ENCODE measurements around the gene TTC34. TPM values are rescaled to one million over a fixed set of nuclear protein-coding genes. Genes with fewer than 3 reads are reported as not detected.
"Not testable (repeated sequence)": the region's sequence is repeated elsewhere in the genome, so short reads cannot be mapped to it uniquely, and the experiment has no call there.

TTC34 gene
- total and polyA plus RNA-seq, 5 donors, result 0.27 to 1.5 (median 0.63) TPM

DNA sequence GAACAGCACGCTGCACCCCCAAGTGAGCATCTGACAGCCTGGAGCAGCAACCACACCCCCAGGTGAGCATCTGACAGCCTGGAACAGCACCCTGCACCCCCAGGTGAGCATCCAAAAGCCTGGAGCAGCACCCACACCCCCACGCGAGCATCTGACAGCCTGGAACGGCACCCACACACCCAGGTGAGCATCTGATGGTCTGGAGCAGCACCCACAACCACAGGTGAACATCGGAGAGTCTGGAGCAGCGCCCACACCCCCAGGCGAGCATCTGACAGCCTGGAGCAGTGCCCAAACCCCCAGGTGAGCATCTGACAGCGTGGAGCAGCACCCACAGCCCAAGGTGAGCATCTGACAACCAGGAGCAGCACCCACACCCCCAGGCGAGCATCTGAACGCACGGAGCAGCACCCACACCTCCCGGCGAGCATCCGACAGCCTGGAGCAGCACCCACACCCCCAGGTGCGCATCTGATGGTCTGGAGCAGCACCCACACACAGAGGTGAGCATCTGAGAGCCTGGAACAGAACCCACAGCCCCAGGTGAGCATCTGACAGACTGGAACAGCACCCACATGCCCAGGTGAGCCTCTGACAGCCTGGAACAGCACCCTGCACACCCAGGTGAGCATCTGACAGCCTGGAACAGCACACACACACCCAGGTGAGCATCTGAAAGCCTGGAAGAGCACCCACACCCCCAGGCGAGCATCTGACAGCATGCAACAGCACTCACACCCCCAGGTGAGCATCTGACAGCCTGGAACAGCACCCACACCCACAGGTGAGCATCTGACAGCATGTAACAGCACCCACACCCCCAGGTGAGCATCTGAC is 145.7 kb downstream of the TTC34 start:
- WGBS, result 42% methylated on average over 16 of the region's 16 CpGs
- H3K4me1 ChIP-seq (ENCODE audit: control insufficient read depth, insufficient read depth, low read length); intact Hi-C loops (cut with DNase I); H3K4me3 ChIP-seq (ENCODE audit: low read length); H3K27me3 ChIP-seq (ENCODE audit: control insufficient read depth, insufficient read depth); H3K9me3 ChIP-seq (ENCODE audit: control insufficient read depth, low read length); H3K27ac ChIP-seq (ENCODE audit: low read length); ATAC-seq: not testable (repeated sequence)
- DNase-seq, result peak; percentile 41 to 74 (median 69)

GRCh38 chr1:2654443-2654948 is 147.0 kb downstream of the TTC34 start:
- 45% methylated on average over 14 of the region's 14 CpGs for WGBS
- DNase-seq (peak; percentile 23 to 65 (median 62)), ATAC-seq (peak in 1 of 2 donors; percentile 44)
- H3K4me1 ChIP-seq (ENCODE audit: control insufficient read depth, insufficient read depth, low read length); H3K27me3 ChIP-seq (ENCODE audit: control insufficient read depth, insufficient read depth); H3K27ac ChIP-seq (ENCODE audit: low read length); H3K9me3 ChIP-seq (ENCODE audit: control insufficient read depth, low read length); H3K4me3 ChIP-seq (ENCODE audit: low read length); intact Hi-C loops (cut with DNase I): not testable (repeated sequence)

DNA sequence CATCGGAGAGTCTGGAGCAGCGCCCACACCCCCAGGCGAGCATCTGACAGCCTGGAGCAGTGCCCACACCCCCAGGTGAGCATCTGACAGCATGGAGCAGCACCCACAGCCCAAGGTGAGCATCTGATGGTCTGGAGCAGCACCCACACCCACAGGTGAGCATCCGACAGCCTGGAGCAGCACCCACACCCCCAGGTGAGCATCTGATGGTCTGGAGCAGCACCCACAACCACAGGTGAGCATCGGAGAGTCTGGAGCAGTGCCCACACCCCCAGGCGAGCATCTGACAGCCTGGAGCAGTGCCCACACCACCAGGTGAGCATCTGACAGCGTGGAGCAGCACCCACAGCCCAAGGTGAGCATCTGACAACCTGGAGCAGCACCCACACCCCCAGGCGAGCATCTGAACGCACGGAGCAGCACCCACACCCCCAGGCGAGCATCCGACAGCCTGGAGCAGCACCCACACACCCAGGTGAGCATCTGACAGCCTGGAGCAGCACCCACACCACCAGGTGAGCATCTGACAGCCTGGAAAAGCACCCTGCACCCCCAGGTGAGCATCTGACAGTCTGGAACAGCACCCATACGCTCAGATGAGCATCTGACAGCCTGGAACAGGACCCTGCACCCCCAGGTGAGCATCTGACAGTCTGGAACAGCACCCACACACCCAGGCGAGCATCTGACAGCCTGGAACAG is 147.6 kb downstream of the TTC34 start:
- H3K27ac ChIP-seq (ENCODE audit: low read length), result not testable (repeated sequence)

DNA sequence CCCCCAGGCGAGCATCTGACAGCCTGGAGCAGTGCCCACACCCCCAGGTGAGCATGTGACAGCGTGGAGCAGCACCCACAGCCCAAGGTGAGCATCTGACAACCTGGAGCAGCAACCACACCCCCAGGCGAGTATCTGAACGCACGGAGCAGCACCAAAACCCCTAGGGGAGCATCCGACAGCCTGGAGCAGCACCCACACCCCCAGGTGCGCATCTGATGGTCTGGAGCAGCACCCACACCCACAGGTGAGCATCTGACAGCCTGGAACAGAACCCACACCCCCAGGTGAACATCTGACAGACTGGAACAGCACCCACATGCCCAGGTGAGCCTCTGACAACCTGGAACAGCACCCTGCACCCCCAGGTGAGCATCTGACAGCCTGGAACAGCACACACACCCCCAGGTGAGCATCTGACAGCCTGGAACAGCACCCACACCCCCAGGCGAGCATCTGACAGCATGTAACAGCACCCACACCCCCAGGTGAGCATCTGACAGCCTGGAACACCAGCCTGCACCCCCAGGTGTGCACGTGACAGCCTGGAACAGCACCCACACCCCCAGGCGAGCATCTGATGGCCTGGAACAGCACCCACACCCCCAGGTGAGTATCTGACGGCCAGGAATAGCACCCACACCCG is 148.4 kb downstream of the TTC34 start:
- H3K9me3 ChIP-seq (ENCODE audit: control insufficient read depth, low read length); H3K4me3 ChIP-seq (ENCODE audit: low read length); ATAC-seq; H3K27me3 ChIP-seq (ENCODE audit: control insufficient read depth, insufficient read depth); intact Hi-C loops (cut with DNase I); H3K27ac ChIP-seq (ENCODE audit: low read length); H3K4me1 ChIP-seq (ENCODE audit: control insufficient read depth, insufficient read depth, low read length): not testable (repeated sequence)
- WGBS, result 32% methylated on average over 12 of the region's 12 CpGs
- DNase-seq, result peak; percentile 19 to 73 (median 65)

More for the DNA sequence above, 147.6 kb downstream of the TTC34 start:
- ATAC-seq; intact Hi-C loops (cut with DNase I); H3K4me1 ChIP-seq (ENCODE audit: control insufficient read depth, insufficient read depth, low read length); H3K9me3 ChIP-seq (ENCODE audit: control insufficient read depth, low read length); H3K27me3 ChIP-seq (ENCODE audit: control insufficient read depth, insufficient read depth); H3K4me3 ChIP-seq (ENCODE audit: low read length): not testable (repeated sequence)
- 42% methylated on average over 14 of the region's 14 CpGs for WGBS
- DNase-seq, result peak; percentile 62 to 85 (median 81)

DNA sequence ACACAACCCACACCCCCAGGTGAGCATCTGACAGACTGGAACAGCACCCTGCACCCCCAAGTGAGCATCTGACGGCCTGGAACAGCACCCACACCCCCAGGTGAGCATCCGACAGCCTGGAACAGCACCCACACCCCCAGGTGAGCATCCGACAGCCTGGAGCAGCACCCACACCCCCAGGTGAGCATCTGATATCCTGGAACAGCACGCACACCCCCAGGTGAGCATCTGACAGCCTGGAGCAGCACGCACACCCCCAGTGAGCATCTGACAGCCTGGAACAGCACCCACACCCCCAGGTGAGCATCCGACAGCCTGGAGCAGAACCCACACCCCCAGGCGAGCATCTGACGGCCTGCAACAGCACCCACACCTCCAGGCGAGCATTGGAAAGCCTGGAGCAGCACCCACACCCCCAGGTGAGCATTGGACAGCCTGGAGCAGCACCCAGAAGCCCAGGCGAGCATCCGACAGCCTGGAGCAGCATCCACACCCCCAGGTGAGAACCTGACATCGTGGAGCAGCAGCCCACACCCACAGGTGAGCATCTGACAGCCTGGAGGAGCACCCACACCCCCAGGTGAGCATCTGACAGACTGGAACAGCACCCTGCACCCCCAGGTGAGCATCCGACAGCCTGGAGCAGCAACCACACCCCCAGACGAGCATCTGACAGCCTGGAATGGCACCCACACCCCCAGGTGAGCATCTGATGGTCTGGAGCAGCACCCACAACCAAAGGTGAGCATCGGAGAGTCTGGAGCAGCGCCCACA is 149.2 kb downstream of the TTC34 start:
- intact Hi-C loops (cut with DNase I); H3K4me1 ChIP-seq (ENCODE audit: control insufficient read depth, insufficient read depth, low read length); ATAC-seq; H3K27ac ChIP-seq (ENCODE audit: low read length); H3K4me3 ChIP-seq (ENCODE audit: low read length); H3K9me3 ChIP-seq (ENCODE audit: control insufficient read depth, low read length); H3K27me3 ChIP-seq (ENCODE audit: control insufficient read depth, insufficient read depth): not testable (repeated sequence)
- peak; percentile 20 to 57 (median 49) for DNase-seq
- 38% methylated on average over 16 of the region's 16 CpGs for WGBS

DNA sequence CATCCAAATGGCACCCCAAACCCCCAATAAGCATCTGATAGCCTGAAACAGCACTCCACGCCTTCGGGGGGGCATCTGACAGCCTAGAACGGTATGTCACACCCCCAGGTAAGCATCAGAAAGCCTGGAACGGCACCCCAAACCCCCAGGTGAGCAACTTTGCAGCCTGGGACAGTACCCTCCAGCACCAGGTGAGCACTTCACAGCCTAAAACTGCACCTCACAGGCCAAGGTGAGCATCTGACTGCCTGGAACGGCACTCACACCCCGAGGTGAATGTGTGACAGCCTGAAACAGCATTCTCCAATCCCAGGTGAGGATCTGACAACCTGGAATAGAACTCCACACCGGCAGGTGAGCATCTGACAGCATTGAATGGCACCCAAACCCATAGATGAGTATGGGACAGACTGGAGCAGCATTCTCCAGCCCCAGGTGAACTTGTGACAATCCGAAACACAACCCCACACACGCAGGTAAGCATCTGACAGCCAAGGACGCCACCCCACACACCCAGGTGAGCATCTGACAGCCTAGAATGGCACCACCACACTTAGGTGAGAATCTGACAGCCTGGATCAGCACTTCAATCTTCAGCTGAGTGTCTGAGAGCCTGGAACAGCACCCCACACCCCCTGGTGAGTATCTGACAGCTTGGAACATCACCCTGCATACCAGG is 150.4 kb downstream of the TTC34 start:
- H3K27ac ChIP-seq (ENCODE audit: low read length), result no peak overlapping the region
- H3K9me3 ChIP-seq (ENCODE audit: control insufficient read depth, low read length), result no peaks in the 10 kb centered on the region
- intact Hi-C loops (cut with DNase I), result no loop called here
- ATAC-seq, result no peak
- WGBS, result 53% methylated on average over 10 of the region's 10 CpGs
- H3K27me3 ChIP-seq (ENCODE audit: control insufficient read depth, insufficient read depth), result no peaks in the 10 kb centered on the region
- H3K4me3 ChIP-seq (ENCODE audit: low read length), result no peak overlapping the region
- peak; percentile 0 to 15 (median 5) for DNase-seq
- no peaks in the 10 kb centered on the region for H3K4me1 ChIP-seq (ENCODE audit: control insufficient read depth, insufficient read depth, low read length)

GRCh38 chr1:2646837-2647236 is 154.7 kb downstream of the TTC34 start:
- no peaks in the 10 kb centered on the region for H3K4me1 ChIP-seq (ENCODE audit: control insufficient read depth, insufficient read depth, low read length)
- no peak for ATAC-seq
- H3K4me3 ChIP-seq (ENCODE audit: low read length), result no peak overlapping the region
- intact Hi-C loops (cut with DNase I), result no loop called here
- 74% methylated on average over 5 of the region's 5 CpGs for WGBS
- no peaks in the 10 kb centered on the region for H3K27me3 ChIP-seq (ENCODE audit: control insufficient read depth, insufficient read depth)
- no peak overlapping the region for H3K27ac ChIP-seq (ENCODE audit: low read length)
- no peaks in the 10 kb centered on the region for H3K9me3 ChIP-seq (ENCODE audit: control insufficient read depth, low read length)
- DNase-seq, result no peak

DNA sequence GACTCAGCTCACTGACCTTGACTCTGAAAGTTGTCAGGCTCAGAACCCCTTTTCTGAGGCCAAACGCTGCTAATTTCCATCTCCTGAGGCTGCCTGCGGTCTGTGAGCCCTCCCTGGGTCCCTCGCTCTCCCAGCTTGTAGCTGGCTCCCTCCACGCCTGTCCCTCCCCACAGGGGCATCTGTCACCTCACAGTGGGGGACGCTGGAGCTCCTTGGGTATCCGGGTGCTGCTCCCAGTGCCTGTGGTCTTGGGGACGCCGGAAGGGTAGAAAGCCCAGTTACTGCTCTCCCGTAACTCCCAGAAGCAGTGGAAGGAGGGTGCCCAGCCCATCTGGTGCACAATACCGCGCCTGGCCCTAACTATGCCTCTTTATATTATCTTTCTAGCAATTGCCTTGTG is 155.7 kb downstream of the TTC34 start:
- DNase-seq (peak in 2 of 3 donors; percentile 20 to 21), ATAC-seq (no peak)
- H3K27me3 ChIP-seq (ENCODE audit: control insufficient read depth, insufficient read depth), result no peaks in the 10 kb centered on the region
- H3K9me3 ChIP-seq (ENCODE audit: control insufficient read depth, low read length), result no peaks in the 10 kb centered on the region
- no peak overlapping the region for H3K27ac ChIP-seq (ENCODE audit: low read length)
- H3K4me3 ChIP-seq (ENCODE audit: low read length), result no peak overlapping the region
- intact Hi-C loops (cut with DNase I), result no loop called here
- 83% methylated on average over 11 of the region's 11 CpGs for WGBS
- no peaks in the 10 kb centered on the region for H3K4me1 ChIP-seq (ENCODE audit: control insufficient read depth, insufficient read depth, low read length)

DNA sequence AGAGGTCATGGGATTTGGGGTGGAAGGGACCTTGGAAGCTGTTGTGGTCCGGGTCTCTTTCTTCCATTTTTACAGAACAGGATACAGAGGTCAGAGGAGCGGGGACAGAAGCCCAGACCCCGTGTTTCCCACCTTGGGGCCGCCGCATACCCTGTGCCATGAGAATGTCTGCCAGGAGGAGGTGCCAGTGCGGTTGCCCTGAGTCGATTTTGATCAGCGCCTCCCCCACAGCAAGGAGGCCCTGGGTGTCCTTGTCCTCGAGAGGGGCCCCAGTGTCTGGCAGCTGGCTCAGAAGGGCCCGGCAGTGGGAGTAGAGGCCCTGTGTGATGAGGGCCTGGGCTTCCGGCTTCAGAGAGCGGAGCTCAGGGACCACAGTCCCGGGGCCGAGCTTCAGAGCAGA is 156.3 kb downstream of the TTC34 start:
- H3K27me3 ChIP-seq (ENCODE audit: control insufficient read depth, insufficient read depth), result no peaks in the 10 kb centered on the region
- intact Hi-C loops (cut with DNase I), result no loop called here
- no peak overlapping the region for H3K4me3 ChIP-seq (ENCODE audit: low read length)
- H3K27ac ChIP-seq (ENCODE audit: low read length), result no peak overlapping the region
- peak in 2 of 3 donors; percentile 40 to 55 for DNase-seq
- 81% methylated on average over 14 of the region's 14 CpGs for WGBS
- no peak for ATAC-seq
- H3K4me1 ChIP-seq (ENCODE audit: control insufficient read depth, insufficient read depth, low read length), result no peaks in the 10 kb centered on the region
- H3K9me3 ChIP-seq (ENCODE audit: control insufficient read depth, low read length), result no peaks in the 10 kb centered on the region

DNA sequence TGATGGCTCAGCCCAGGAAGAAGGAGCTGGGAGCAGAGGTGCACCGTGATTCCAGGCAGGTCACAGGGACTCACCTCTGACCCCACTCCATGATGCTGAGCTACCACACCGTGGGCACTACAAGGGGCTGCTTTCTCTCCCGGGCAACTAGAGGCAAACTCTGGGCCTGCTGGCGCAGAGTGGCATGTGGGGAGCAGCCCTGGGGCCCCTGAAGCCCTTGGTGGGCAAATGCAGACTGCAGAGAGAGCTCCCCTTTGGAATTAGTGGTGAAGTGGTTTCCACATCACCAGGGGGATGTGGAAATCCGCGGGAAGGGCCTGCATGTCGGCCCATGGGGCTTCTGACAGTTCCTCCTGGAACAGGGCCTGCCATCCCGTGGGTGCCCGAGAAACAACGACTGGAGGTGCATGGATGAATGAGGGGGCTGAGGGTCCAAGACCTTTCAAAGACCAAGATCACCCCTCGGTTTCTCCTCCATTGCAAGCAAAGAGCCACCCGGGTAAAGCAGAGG is 156.8 kb downstream of the TTC34 start:
- DNase-seq (peak in 1 of 3 donors; percentile 32), ATAC-seq (no peak)
- no peak overlapping the region for H3K27ac ChIP-seq (ENCODE audit: low read length)
- no peak overlapping the region for H3K4me3 ChIP-seq (ENCODE audit: low read length)
- WGBS, result 87% methylated on average over 12 of the region's 12 CpGs
- no peaks in the 10 kb centered on the region for H3K27me3 ChIP-seq (ENCODE audit: control insufficient read depth, insufficient read depth)
- no peaks in the 10 kb centered on the region for H3K9me3 ChIP-seq (ENCODE audit: control insufficient read depth, low read length)
- intact Hi-C loops (cut with DNase I), result no loop called here
- H3K4me1 ChIP-seq (ENCODE audit: control insufficient read depth, insufficient read depth, low read length), result no peaks in the 10 kb centered on the region
